ENCODE results near the gene NTRK3. TPM values are rescaled to one million over a fixed set of nuclear protein-coding genes. Genes with fewer than 3 reads are reported as not detected.
A peak's percentile ranks its signal among the peaks of the same experiment; 100 is the strongest.

Gene NTRK3
- total RNA-seq (2014; rRNA removed; shearing (Covaris generic); ENCODE audit: low replicate concordance): not detected in 2 replicates

- in situ Hi-C loops (cut with HindIII; ENCODE audit: low pct_unique_long_range_greater_than_20kb, low sequenced_read_pairs): no loop called here
- DNase-seq (ENCODE audit: low read depth): peak; percentile 35
Observed at GRCh38 chr15:88256279-88257230, at the start of gene NTRK3. Gene NTRK3, minus strand, starts transcription at chr15:88256739. Its CDS starts 586 bp downstream, at chr15:88256153.

DNA sequence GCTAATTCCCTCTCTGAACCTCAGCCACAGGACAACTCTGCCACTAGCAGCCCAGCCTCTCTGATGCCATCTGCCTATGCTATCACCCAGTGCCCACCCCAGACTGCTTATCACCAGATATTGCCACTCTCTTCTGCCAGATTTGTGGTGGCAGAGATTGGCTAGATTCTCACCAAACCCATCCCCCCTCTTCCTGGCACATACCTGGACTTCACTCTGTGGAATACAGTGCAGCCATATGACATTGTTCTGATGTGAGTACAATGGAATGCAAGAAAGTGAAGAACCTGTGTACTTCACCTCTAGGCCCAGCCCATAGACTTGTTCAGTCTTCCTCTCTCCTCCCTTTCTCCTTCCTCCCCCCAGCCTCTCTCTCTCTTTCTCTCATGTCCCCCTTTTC is 46.9 kb upstream of the NTRK3 start:
- in situ Hi-C loops (cut with HindIII; ENCODE audit: low pct_unique_long_range_greater_than_20kb, low sequenced_read_pairs): no loop called here
- no peak for DNase-seq (ENCODE audit: low read depth)

GRCh38 chr15:88302373-88302772 is 45.8 kb upstream of the NTRK3 start:
- in situ Hi-C loops (cut with HindIII; ENCODE audit: low pct_unique_long_range_greater_than_20kb, low sequenced_read_pairs): no loop called here
- no peak for DNase-seq (ENCODE audit: low read depth)

- no peak for DNase-seq (ENCODE audit: low read depth)
- in situ Hi-C loops (cut with HindIII; ENCODE audit: low pct_unique_long_range_greater_than_20kb, low sequenced_read_pairs): no loop called here
Observed at GRCh38 chr15:88301311-88301710, 44.8 kb upstream of the NTRK3 start.

DNA sequence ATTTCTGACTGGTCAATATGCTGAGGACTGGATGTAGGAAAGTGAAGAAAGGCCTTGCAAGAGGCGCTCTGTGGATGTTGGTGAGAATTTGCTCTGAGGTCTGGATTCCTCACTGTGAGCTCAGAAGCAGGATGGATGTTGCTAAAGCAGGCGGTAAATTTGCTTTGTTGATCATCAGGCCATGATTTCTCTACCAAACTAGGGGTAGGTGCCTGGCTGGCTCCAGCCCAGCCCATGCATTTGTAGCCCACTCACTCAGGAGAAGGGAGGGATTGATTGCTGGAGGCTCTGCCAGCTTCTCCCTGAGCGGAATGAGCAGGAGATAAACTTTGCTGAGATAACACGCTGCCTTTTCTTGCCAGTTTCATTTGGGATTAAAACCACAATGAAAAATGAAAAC is 44.3 kb upstream of the NTRK3 start:
- DNase-seq (ENCODE audit: low read depth): no peak
- in situ Hi-C loops (cut with HindIII; ENCODE audit: low pct_unique_long_range_greater_than_20kb, low sequenced_read_pairs): no loop called here

GRCh38 chr15:88300089-88300488 is 43.5 kb upstream of the NTRK3 start:
- in situ Hi-C loops (cut with HindIII; ENCODE audit: low pct_unique_long_range_greater_than_20kb, low sequenced_read_pairs): no loop called here
- DNase-seq (ENCODE audit: low read depth): no peak

GRCh38 chr15:88299497-88299896 is 43.0 kb upstream of the NTRK3 start:
- in situ Hi-C loops (cut with HindIII; ENCODE audit: low pct_unique_long_range_greater_than_20kb, low sequenced_read_pairs): no loop called here
- DNase-seq (ENCODE audit: low read depth): no peak

DNA sequence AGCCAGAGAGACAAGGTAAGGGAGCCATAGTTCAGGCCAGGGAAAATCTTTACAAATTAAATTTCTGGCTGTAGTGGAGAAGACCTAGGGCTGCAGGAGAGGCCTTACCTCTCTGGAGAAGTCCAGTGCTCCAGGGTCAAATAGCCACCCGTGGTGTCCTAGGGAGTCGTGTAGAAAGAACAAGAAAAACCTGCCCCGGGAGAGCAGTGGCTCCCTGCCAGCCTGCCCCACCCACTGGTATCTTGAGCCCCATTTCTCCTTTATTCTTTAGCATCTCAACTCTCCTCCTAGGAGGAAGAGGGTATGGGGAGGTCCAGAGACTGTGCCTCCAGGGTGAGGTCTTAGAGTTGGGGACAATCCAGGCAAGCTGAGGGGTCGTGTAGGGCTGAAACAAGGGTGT is 32.1 kb upstream of the NTRK3 start:
- in situ Hi-C loops (cut with HindIII; ENCODE audit: low pct_unique_long_range_greater_than_20kb, low sequenced_read_pairs): no loop called here

DNA sequence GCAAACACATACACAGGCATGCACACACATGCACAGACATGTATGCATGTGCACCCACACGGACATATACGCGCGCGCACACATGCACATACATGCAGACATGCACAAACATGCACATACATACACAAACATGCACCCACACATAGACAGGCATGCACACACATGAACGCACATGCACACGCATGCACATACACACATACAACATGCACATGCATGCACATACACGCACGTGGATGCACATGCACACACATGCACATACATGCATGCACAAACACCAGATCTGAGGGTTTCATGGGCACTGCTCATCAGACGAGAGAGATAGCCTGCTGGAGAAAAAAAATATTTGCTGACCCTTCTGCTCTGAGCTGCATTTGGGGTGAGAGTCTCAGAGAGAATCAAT is 31.7 kb upstream of the NTRK3 start:
- no peak for DNase-seq (ENCODE audit: low read depth)
- in situ Hi-C loops (cut with HindIII; ENCODE audit: low pct_unique_long_range_greater_than_20kb, low sequenced_read_pairs): no loop called here

More for the DNA sequence above, 32.1 kb upstream of the NTRK3 start:
- no peak for DNase-seq (ENCODE audit: low read depth)

- in situ Hi-C loops (cut with HindIII; ENCODE audit: low pct_unique_long_range_greater_than_20kb, low sequenced_read_pairs): no loop called here
- DNase-seq (ENCODE audit: low read depth): no peak
Observed at GRCh38 chr15:88284318-88284998, 27.9 kb upstream of the NTRK3 start.

DNA sequence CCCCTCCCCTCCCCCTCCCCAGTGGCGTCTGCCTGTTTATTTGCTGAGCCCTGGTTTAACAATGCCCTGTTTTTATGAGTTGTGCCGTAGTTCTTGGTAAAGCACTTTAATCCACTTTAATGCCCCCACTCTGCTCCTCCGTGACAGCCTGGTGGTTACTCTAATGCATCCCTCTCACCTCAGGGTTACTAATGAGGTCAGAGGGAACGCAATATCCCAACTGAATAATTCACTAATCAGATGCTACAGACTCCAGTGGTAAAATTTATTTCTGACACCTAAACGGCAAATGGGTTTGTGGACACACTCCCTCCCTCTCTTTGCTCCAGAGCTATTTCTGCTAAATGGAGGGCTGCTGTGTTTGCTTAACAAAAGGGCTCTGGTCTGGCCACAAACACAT is 26.1 kb upstream of the NTRK3 start:
- no peak for DNase-seq (ENCODE audit: low read depth)
- in situ Hi-C loops (cut with HindIII; ENCODE audit: low pct_unique_long_range_greater_than_20kb, low sequenced_read_pairs): no loop called here

GRCh38 chr15:88276821-88277410 is 20.4 kb upstream of the NTRK3 start:
- in situ Hi-C loops (cut with HindIII; ENCODE audit: low pct_unique_long_range_greater_than_20kb, low sequenced_read_pairs): no loop called here

GRCh38 chr15:88275804-88276203 is 19.3 kb upstream of the NTRK3 start:
- in situ Hi-C loops (cut with HindIII; ENCODE audit: low pct_unique_long_range_greater_than_20kb, low sequenced_read_pairs): no loop called here
- DNase-seq (ENCODE audit: low read depth): no peak

More at GRCh38 chr15:88276821-88277410, 20.4 kb upstream of the NTRK3 start:
- no peak for DNase-seq (ENCODE audit: low read depth)

DNA sequence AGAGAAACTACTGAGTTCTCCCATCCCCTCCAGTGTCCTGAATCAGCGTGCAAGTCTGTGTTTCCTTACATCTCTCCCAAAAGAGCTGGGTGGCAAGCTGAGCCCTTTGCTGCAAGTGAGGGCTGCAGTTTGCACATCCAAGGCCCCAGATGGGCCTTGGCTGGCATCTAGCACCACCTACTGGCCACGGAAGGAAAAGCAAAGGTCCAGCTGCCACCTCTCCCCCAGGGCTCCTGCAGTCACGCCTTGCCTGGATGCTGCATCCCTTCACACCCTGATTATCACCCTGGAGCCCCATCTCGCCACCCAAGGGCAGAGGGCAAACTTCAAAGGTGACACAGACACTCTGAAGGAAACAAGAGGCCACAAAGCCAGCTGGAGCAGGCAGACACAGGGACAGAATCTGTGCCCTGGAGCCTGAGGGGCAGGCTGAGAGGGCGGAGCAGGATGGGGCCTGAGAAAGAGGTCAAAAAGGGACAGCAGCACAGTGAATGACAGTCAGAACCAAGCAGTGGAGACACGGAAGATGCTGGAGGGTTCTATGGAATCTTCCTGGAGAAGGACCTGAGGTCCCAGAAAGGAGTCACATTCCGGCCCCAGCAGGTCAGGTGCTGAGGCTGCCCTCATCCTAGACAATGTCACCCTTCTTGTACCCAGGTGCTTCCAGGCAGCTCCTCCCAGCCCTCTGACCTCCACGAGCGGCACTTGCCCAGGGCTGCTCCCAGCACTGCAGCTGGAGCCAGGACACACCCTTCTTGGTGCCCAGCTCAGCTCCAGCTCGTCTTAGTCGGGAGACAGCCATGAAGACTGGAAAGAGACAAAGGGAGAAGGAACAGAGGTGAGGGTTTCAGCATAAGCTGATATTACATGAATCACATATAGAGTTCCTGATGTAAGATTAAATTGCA is 18.3 kb upstream of the NTRK3 start:
- in situ Hi-C loops (cut with HindIII; ENCODE audit: low pct_unique_long_range_greater_than_20kb, low sequenced_read_pairs): no loop called here
- DNase-seq (ENCODE audit: low read depth): peak; percentile 34

DNA sequence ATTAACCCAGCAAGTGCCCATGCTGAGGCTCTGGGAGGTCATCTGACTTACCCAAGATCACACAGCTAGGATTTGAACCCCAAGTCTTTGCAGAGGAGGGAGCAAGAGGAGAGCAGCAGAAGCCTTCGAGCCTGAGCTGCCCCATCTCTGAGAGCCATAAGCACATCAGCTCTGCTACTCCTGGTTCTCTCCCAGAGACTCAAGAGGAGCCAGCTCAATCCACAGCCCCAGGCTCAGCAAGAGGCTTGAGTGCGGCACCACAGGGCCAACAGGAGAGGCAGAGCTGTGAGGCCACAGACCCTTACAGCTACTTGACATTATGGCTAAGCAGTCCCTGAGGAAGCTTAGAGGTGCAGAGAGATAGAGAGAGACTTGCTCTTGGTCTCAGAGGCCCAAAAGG is 15.9 kb upstream of the NTRK3 start:
- in situ Hi-C loops (cut with HindIII; ENCODE audit: low pct_unique_long_range_greater_than_20kb, low sequenced_read_pairs): no loop called here
- DNase-seq (ENCODE audit: low read depth): no peak

GRCh38 chr15:88269356-88270062 is 13.0 kb upstream of the NTRK3 start:
- in situ Hi-C loops (cut with HindIII; ENCODE audit: low pct_unique_long_range_greater_than_20kb, low sequenced_read_pairs): no loop called here
- no peak for DNase-seq (ENCODE audit: low read depth)

DNA sequence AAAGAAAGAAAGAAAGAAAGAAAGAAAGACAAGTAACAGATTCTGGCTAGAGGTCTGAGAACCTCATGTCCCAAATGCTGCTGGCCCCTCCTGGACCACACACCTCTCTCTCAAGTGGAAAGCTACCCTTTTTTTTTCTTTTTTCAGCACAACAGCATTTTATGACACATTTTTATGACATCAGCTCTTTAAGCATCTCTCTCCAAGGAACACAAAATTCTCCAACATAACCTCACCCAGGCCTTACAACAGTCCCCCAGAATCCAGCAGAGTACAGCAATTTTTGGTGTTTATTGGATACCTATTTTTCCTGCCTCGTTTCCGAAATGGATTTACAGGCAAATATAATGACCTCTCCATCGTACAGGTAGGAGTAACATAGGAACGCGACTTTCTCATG is 11.2 kb upstream of the NTRK3 start:
- in situ Hi-C loops (cut with HindIII; ENCODE audit: low pct_unique_long_range_greater_than_20kb, low sequenced_read_pairs): no loop called here
- DNase-seq (ENCODE audit: low read depth): no peak

Data from Caki2 (cell line).